Mucosa of rectum (tissue), 2 donors: ENCODE measurements around the gene HSPA1A.
"Not testable (repeated sequence)": the region's sequence is repeated elsewhere in the genome, so short reads cannot be mapped to it uniquely, and the experiment has no call there.

ENCODE experiments used
- H3K27ac ChIP-seq, 2 donors: one replicate each; pipeline ENCODE4 v1.7.0; 2013; ENCODE audit warnings: inconsistent platforms in 2 of 2, low read depth in 2 of 2, low read length in 2 of 2
- H3K27me3 ChIP-seq, 2 donors: one replicate each; pipeline ENCODE4 v1.7.0; 2013; ENCODE audit warnings: low read length in 2 of 2; ENCODE audit not compliant: control insufficient read depth in 2 of 2, insufficient read depth in 2 of 2
- H3K36me3 ChIP-seq, 2 donors: one replicate each; pipeline ENCODE4 v1.7.0; 2013; ENCODE audit warnings: low read length in 2 of 2; ENCODE audit not compliant: control insufficient read depth in 2 of 2, insufficient read depth in 2 of 2
- H3K4me1 ChIP-seq, 2 donors: one replicate each; pipeline ENCODE4 v1.7.0; 2013; ENCODE audit warnings: low read length in 2 of 2, mild to moderate bottlenecking in 1 of 2; ENCODE audit not compliant: control insufficient read depth in 2 of 2, insufficient read depth in 2 of 2
- H3K4me3 ChIP-seq, 2 donors: one replicate each; pipeline ENCODE4 v1.7.0; 2013; ENCODE audit warnings: low read length in 2 of 2
- H3K9ac ChIP-seq, 2 donors: one replicate each; pipeline ENCODE4 v1.7.0; 2013; ENCODE audit warnings: low read length in 2 of 2, low read depth in 1 of 2, mild to moderate bottlenecking in 1 of 2
- H3K9me3 ChIP-seq, 2 donors: one replicate each; pipeline ENCODE4 v1.7.0; 2013; ENCODE audit warnings: low read length in 2 of 2; ENCODE audit not compliant: control insufficient read depth in 2 of 2
- donor health status: healthy.
- donor health status: Normal muscosa, but diverticular disease.

The HSPA1A gene

GRCh38 chr6:31794866-31795615 lies 20.3 kb upstream of the HSPA1A start:
- Histone ChIP-seq H3K4me1 (peaks cover 10 to 13% of the 10 kb centered on the region in 2 donors), H3K27me3 (no peaks in the 10 kb centered on the region), H3K36me3 (peaks cover 3 to 12% of the 10 kb centered on the region in 2 donors), H3K9ac (peak overlapping the region; percentile 89 to 98), H3K9me3 (no peaks in the 10 kb centered on the region), H3K27ac (peak overlapping the region; percentile 83 to 85), H3K4me3 (peak overlapping the region; percentile 91 to 93)

- Histone ChIP-seq H3K27me3 (no peaks in the 10 kb centered on the region), H3K4me1 (peaks cover 10 to 13% of the 10 kb centered on the region in 2 donors)
These were observed 19.6 kb upstream of the HSPA1A start, which contains the start of gene VARS1 for GRCh38 chr6:31795616-31796298. Gene VARS1 (minus strand): TSS chr6:31795752. CDS start chr6:31795217, 535 bp downstream.

GRCh38 chr6:31796993-31797385 lies 18.4 kb upstream of the HSPA1A start:
- no peak overlapping the region for H3K27ac ChIP-seq

More at GRCh38 chr6:31795616-31796298, 19.6 kb upstream of the HSPA1A start, which contains the start of gene VARS1:
- Histone ChIP-seq H3K27ac (peak within 1 kb of the TSS; percentile 83 to 85), H3K36me3 (peaks cover 3 to 12% of the 10 kb centered on the region in 2 donors), H3K4me3 (peak within 1 kb of the TSS; percentile 91 to 93), H3K9ac (peak within 1 kb of the TSS; percentile 89 to 98), H3K9me3 (no peaks in the 10 kb centered on the region)

GRCh38 chr6:31797588-31797987 lies 17.8 kb upstream of the HSPA1A start:
- Histone ChIP-seq H3K4me3 (no peak overlapping the region), H3K36me3 (peaks cover 0 to 10% of the 10 kb centered on the region in 2 donors), H3K9me3 (no peaks in the 10 kb centered on the region), H3K27ac (no peak overlapping the region), H3K4me1 (peaks cover 10 to 13% of the 10 kb centered on the region in 2 donors), H3K9ac (no peak overlapping the region), H3K27me3 (no peaks in the 10 kb centered on the region)

More at GRCh38 chr6:31796993-31797385, 18.4 kb upstream of the HSPA1A start:
- Histone ChIP-seq H3K9ac (no peak overlapping the region), H3K4me3 (no peak overlapping the region), H3K36me3 (peaks cover 0 to 10% of the 10 kb centered on the region in 2 donors), H3K4me1 (peaks cover 10 to 13% of the 10 kb centered on the region in 2 donors), H3K27me3 (no peaks in the 10 kb centered on the region), H3K9me3 (no peaks in the 10 kb centered on the region)

GRCh38 chr6:31799781-31800180 lies 15.6 kb upstream of the HSPA1A start:
- no peak overlapping the region for H3K9ac ChIP-seq
- H3K36me3 ChIP-seq: peaks cover 4 to 10% of the 10 kb centered on the region in 2 donors
- no peak overlapping the region for H3K4me3 ChIP-seq
- H3K27ac ChIP-seq: no peak overlapping the region
- H3K9me3 ChIP-seq: no peaks in the 10 kb centered on the region
- peaks cover 6 to 8% of the 10 kb centered on the region in 2 donors for H3K4me1 ChIP-seq
- H3K27me3 ChIP-seq: no peaks in the 10 kb centered on the region

GRCh38 chr6:31801031-31801927 lies 14.1 kb upstream of the HSPA1A start:
- not testable (repeated sequence) for H3K9me3 ChIP-seq, H3K4me1 ChIP-seq, H3K9ac ChIP-seq, H3K27ac ChIP-seq, H3K27me3 ChIP-seq, H3K4me3 ChIP-seq, H3K36me3 ChIP-seq

GRCh38 chr6:31805939-31806469 lies 9.3 kb upstream of the HSPA1A start:
- H3K36me3 ChIP-seq: peaks cover 0 to 4% of the 10 kb centered on the region in 2 donors
- H3K4me1 ChIP-seq: peaks cover 8 to 12% of the 10 kb centered on the region in 2 donors
- peak overlapping the region; percentile 92 to 97 for H3K27ac ChIP-seq
- no peaks in the 10 kb centered on the region for H3K27me3 ChIP-seq
- H3K9ac ChIP-seq: peak overlapping the region; percentile 83 to 88
- peak overlapping the region; percentile 82 to 87 for H3K4me3 ChIP-seq
- H3K9me3 ChIP-seq: no peaks in the 10 kb centered on the region

GRCh38 chr6:31806470-31807272 lies 8.7 kb upstream of the HSPA1A start, which contains the start of gene LSM2:
Gene LSM2 (minus strand): TSS chr6:31806966. CDS start chr6:31806757, 209 bp downstream.
- peak within 1 kb of the TSS; percentile 92 to 97 for H3K27ac ChIP-seq
- peak within 1 kb of the TSS; percentile 82 to 87 for H3K4me3 ChIP-seq
- H3K9me3 ChIP-seq: no peaks in the 10 kb centered on the region

GRCh38 chr6:31808599-31808998 lies 6.7 kb upstream of the HSPA1A start:
- H3K27ac ChIP-seq, H3K27me3 ChIP-seq: not testable (repeated sequence)

More at GRCh38 chr6:31806470-31807272, 8.7 kb upstream of the HSPA1A start, which contains the start of gene LSM2:
- Histone ChIP-seq H3K4me1 (peaks cover 8 to 12% of the 10 kb centered on the region in 2 donors), H3K36me3 (peaks cover 2 to 4% of the 10 kb centered on the region in 2 donors), H3K27me3 (no peaks in the 10 kb centered on the region), H3K9ac (peak within 1 kb of the TSS; percentile 83 to 88)

More at GRCh38 chr6:31808599-31808998, 6.7 kb upstream of the HSPA1A start:
- not testable (repeated sequence) for H3K36me3 ChIP-seq, H3K9ac ChIP-seq, H3K9me3 ChIP-seq, H3K4me3 ChIP-seq
- H3K4me1 ChIP-seq: peaks cover 8 to 12% of the 10 kb centered on the region in 2 donors
